Measurements from ENCODE around the gene USP48.

The USP48 gene

GRCh38 chr1:21670956-21671902 is 111.7 kb downstream of the USP48 start:
- DNase-seq (ENCODE audit: low spot score) = peak; percentile 17
- TF ChIP-seq CTCF (IDR thresholded peaks at IDR 0.05; ENCODE audit: extremely low read depth, missing control alignments) = no peak

- DNase-seq (ENCODE audit: low spot score) = peak; percentile 24
- TF ChIP-seq CTCF (IDR thresholded peaks at IDR 0.05; ENCODE audit: extremely low read depth, missing control alignments) = no peak
Observed at GRCh38 chr1:21670059-21670881, 112.7 kb downstream of the USP48 start.

- peak; percentile 65 for DNase-seq (ENCODE audit: low spot score)
- TF ChIP-seq CTCF (IDR thresholded peaks at IDR 0.05; ENCODE audit: extremely low read depth, missing control alignments) = no peak
Observed at GRCh38 chr1:21669258-21670058, 113.5 kb downstream of the USP48 start, which contains the start of gene RAP1GAP. Gene RAP1GAP (minus strand): TSS chr1:21669357. CDS start chr1:21620032, 49,325 bp downstream.

GRCh38 chr1:21668951-21669257 is 114.0 kb downstream of the USP48 start:
- DNase-seq (ENCODE audit: low spot score) = no peak
- no peak for TF ChIP-seq CTCF (IDR thresholded peaks at IDR 0.05; ENCODE audit: extremely low read depth, missing control alignments)

- DNase-seq (ENCODE audit: low spot score) = peak; percentile 27
- no peak for TF ChIP-seq CTCF (IDR thresholded peaks at IDR 0.05; ENCODE audit: extremely low read depth, missing control alignments)
Observed at GRCh38 chr1:21668232-21668950, 114.6 kb downstream of the USP48 start.

GRCh38 chr1:21667348-21668231 is 115.4 kb downstream of the USP48 start:
- DNase-seq (ENCODE audit: low spot score) = peak; percentile 23
- TF ChIP-seq CTCF (IDR thresholded peaks at IDR 0.05; ENCODE audit: extremely low read depth, missing control alignments) = no peak

Measured in GM20000 (cell line).